HepG2 (cell line): ENCODE measurements around the gene TDRD3. TPM values are rescaled to one million over a fixed set of nuclear protein-coding genes. Genes with fewer than 3 reads are reported as not detected.

Experiments
- ATAC-seq: fragments of 200-7000 bp; cut with Tn5 transposase; 3 replicates; pipeline ENCODE4 v1.9.1; 2020; ENCODE audit warnings: mild to moderate bottlenecking, moderate library complexity
- BruUV-seq: library from RNA; stranded (reverse); fragments of 400-500 nt; replicated peaks from 2 replicates; lab custom pipeline; 2021; lab: Mats Ljungman, UMichigan
- CTCF ChIA-PET: fragments of 300-600 bp; formaldehyde crosslinking; extraction: SDS; loops from one replicate; lab custom pipeline; 2021; ENCODE audit warnings: low total read pairs, inconsistent platforms, low intra/inter-chr PET ratio; lab: Yijun Ruan, JAX
- POLR2A ChIA-PET: fragments of 350-600 bp; sonication (Branson Sonifier 250); formaldehyde crosslinking; loops from one replicate; lab custom pipeline; 2020; ENCODE audit warnings: antibody characterized with exemption, inconsistent platforms; lab: Yijun Ruan, JAX
- DNase-seq: peaks from one replicate; pipeline ENCODE4 v3.0.0-alpha.2; 2015; ENCODE audit warnings: low spot score
- FAIRE-seq: peaks from 3 replicates; lab custom pipeline; 2011; peaks lifted over from hg19 to GRCh38; lab: Jason Lieb, UNC
- H2AFZ ChIP-seq: one replicate; pipeline ENCODE4 v1.6.1; 2011; ENCODE audit warnings: low read length, inconsistent platforms
- H3K27ac ChIP-seq: fragments of 300-600 bp; 3 replicates; pipeline ENCODE4 v1.8.0; 2011; ENCODE audit warnings: mixed run types, mild to moderate bottlenecking, mixed read lengths, low read length, inconsistent platforms; ENCODE audit not compliant: insufficient read depth; ENCODE audit errors: extremely low read length
- H3K27me3 ChIP-seq, 2 experiments: fragments of 200-600 bp in 1 of 2; 2 replicates in 1 of 2; 3 replicates in 1 of 2; pipeline versions ENCODE4 v1.6.0 to v1.8.0; 2011; ENCODE audit warnings: low read length in 2 of 2, mild to moderate bottlenecking in 2 of 2, moderate library complexity in 2 of 2, inconsistent platforms in 1 of 2; ENCODE audit not compliant: insufficient read depth in 2 of 2, control insufficient read depth in 1 of 2
- H3K36me3 ChIP-seq, 2 experiments: fragments of 200-600 bp in 1 of 2; replicated peaks in 1 of 2; 2 replicates in 1 of 2; 3 replicates in 1 of 2; pipeline versions ENCODE4 v1.5.1 to v1.8.0; 2011; ENCODE audit warnings: low read length in 2 of 2, inconsistent platforms in 1 of 2; ENCODE audit not compliant: insufficient read depth in 2 of 2, control insufficient read depth in 1 of 2
- H3K4me1 ChIP-seq: 2 replicates; pipeline ENCODE4 v1.5.1; 2012; ENCODE audit warnings: low read length, inconsistent platforms; ENCODE audit not compliant: insufficient read depth
- H3K4me2 ChIP-seq: 2 replicates; pipeline ENCODE4 v1.6.0; 2011; ENCODE audit warnings: low read depth, low read length, inconsistent platforms
- H3K4me3 ChIP-seq, 3 experiments: fragments of 200-600 bp in 1 of 3; sonication (generic), shearing (Covaris generic) in 1 of 3; replicated peaks in 1 of 3; 2 replicates each; pipeline ENCODE4 v1.5.1; 2011 to 2016; ENCODE audit warnings: low read length in 3 of 3, inconsistent platforms in 2 of 3, low read depth in 2 of 3, mild to moderate bottlenecking in 2 of 3, control low read depth in 1 of 3, mixed read lengths in 1 of 3; ENCODE audit not compliant: insufficient read depth in 1 of 3
- H3K79me2 ChIP-seq: one replicate; pipeline ENCODE4 v1.6.1; 2011; ENCODE audit warnings: low read length, inconsistent platforms; ENCODE audit not compliant: insufficient read depth
- H3K9ac ChIP-seq: 2 replicates; pipeline ENCODE4 v1.6.0; 2011; ENCODE audit warnings: mild to moderate bottlenecking, low read depth, low read length, inconsistent platforms; ENCODE audit not compliant: insufficient read depth
- H3K9me3 ChIP-seq: 2 replicates; pipeline ENCODE4 v1.5.1; 2012; ENCODE audit warnings: mild to moderate bottlenecking, low read length
- H4K20me1 ChIP-seq: 2 replicates; pipeline ENCODE4 v1.6.0; 2011; ENCODE audit warnings: inconsistent platforms, mild to moderate bottlenecking, low read length, moderate library complexity; ENCODE audit not compliant: insufficient read depth
- CBFB ChIP-seq: sonication (generic); formaldehyde crosslinking; IDR thresholded peaks from 2 replicates; pipeline ENCODE4 v1.4.0; 2020; ENCODE audit warnings: missing genetic modification reagents
- HNF4A ChIP-seq: sonication (generic); formaldehyde crosslinking; IDR thresholded peaks from 2 replicates; pipeline ENCODE4 v1.4.0; 2020; ENCODE audit warnings: missing genetic modification reagents
- MLXIP ChIP-seq: sonication (generic); formaldehyde crosslinking; IDR thresholded peaks from 2 replicates; pipeline ENCODE4 v1.9.0; 2021; ENCODE audit warnings: missing genetic modification reagents, borderline replicate concordance
- MYPOP ChIP-seq: sonication (generic); formaldehyde crosslinking; IDR thresholded peaks from 2 replicates; pipeline ENCODE4 v1.8.1; 2023; ENCODE audit warnings: mild to moderate bottlenecking, moderate library complexity, missing genetic modification reagents
- RELA ChIP-seq: sonication (generic); formaldehyde crosslinking; IDR thresholded peaks from 2 replicates; pipeline ENCODE4 v1.4.0; 2020; ENCODE audit warnings: missing genetic modification reagents
- SMC3 ChIP-seq: IDR thresholded peaks from 2 replicates; pipeline ENCODE4 v1.6.1; 2011; ENCODE audit warnings: low read length, improper control_type of control experiment
- ZFP36L2 ChIP-seq: sonication (generic); formaldehyde crosslinking; IDR thresholded peaks from 2 replicates; pipeline ENCODE4 v1.4.0; 2020; ENCODE audit warnings: missing genetic modification reagents
- ZNF644 ChIP-seq: IDR thresholded peaks from 2 replicates; pipeline ENCODE4 v1.6.1; 2016; ENCODE audit warnings: low read depth
- WGBS: methylation state at CpG from one replicate; pipeline ENCODE4 v1.1.6; 2017; ENCODE audit warnings: low lambda C conversion rate; 5-methylcytosine and 5-hydroxymethylcytosine counted together
- in situ Hi-C: cut with HindIII; loops from 2 replicates; pipeline ENCODE4 v1.10.0; 2017; ENCODE audit warnings: low pct_unique_long_range_greater_than_20kb; ENCODE audit not compliant: extremely low pct_ligation_motif_present
- intact Hi-C: fragments of 100-400 bp; cut with micrococcal nuclease; formaldehyde crosslinking; loops from one replicate; pipeline ENCODE4 v1.10.0; 2022; ENCODE audit not compliant: unreplicated experiment
- polyA plus RNA-seq, 8 experiments: library from polyadenylated mRNA; depleted of rRNA in 3 of 8; stranded (reverse) in 7 of 8; unstranded in 1 of 8; fragments of >200 nt; fragmentation: Illumina TruSeq in 4 of 8; extraction: Trizol in 4 of 8; gene quantifications; 2 replicates each; pipeline versions ENCODE4 v1.2.1 to v1.2.3, GENCODE V29; 2011 to 2016; ENCODE audit warnings: low read depth in 4 of 8, missing spikeins in 1 of 8, mixed read lengths in 1 of 8; ENCODE audit not compliant: insufficient read depth in 1 of 8
- total RNA-seq, 5 experiments: library from RNA; depleted of rRNA; stranded (reverse); fragments of >200 nt; fragmentation: Illumina TruSeq; extraction: Trizol; gene quantifications; 2 replicates each; pipeline ENCODE4 v1.2.3, GENCODE V29; 2016; ENCODE audit warnings: low read depth in 1 of 5

TDRD3 gene
- total and polyA plus RNA-seq, 2 of the 13 experiments (the other 11 are each of a cell fraction or from before 2014, with no cell fraction given): 4.7 to 11.8 TPM

GRCh38 chr13:60509601-60510386 lies 112.8 kb downstream of the TDRD3 start:
- Histone ChIP-seq H3K4me3 (no peak overlapping the region), H3K9ac (no peak overlapping the region), H3K79me2 (no peaks in the 10 kb centered on the region), H2AFZ (no peak overlapping the region)
- TF ChIP-seq CBFB (CRISPR knock-in tag): no peak
- TF ChIP-seq RELA (CRISPR knock-in tag): no peak
- no peak for TF ChIP-seq MLXIP
- no peak for TF ChIP-seq ZNF644 (CRISPR knock-in tag)
- TF ChIP-seq MYPOP: no peak
- no peak for TF ChIP-seq HNF4A (CRISPR knock-in tag)
- TF ChIP-seq ZFP36L2: no peak
- TF ChIP-seq SMC3: no peak
- TF ChIP-seq, all 625 proteins: peak for 0
- ATAC-seq (no peak), DNase-seq (no peak), FAIRE-seq (no peak)
- H3K27ac ChIP-seq: no peak overlapping the region
- H3K9me3 ChIP-seq: peaks cover 6% of the 10 kb centered on the region; the same call in 1 of the 2 replicates
- no peaks in the 10 kb centered on the region for H3K36me3 ChIP-seq
- H4K20me1 ChIP-seq: no peaks in the 10 kb centered on the region
- intact Hi-C loops: no loop called here
- 98% methylated on average over 3 of the region's 3 CpGs for WGBS
- in situ Hi-C loops: no loop called here
- ChIA-PET POLR2A (no interaction called here), CTCF (no interaction called here)
- H3K4me2 ChIP-seq: no peak overlapping the region
- peaks cover 10% of the 10 kb centered on the region; the same call in 1 of the 2 replicates for H3K4me1 ChIP-seq
- H3K27me3 ChIP-seq: no peaks in the 10 kb centered on the region
- no TSS peak for BruUV-seq
